ENCODE measurements around the gene SPINK6.

The SPINK6 gene

GRCh38 chr5:148205044-148205806 is 2.4 kb downstream of the SPINK6 start:
- no peak overlapping the region for H3K27ac ChIP-seq
- TF ChIP-seq ZFX (IDR thresholded peaks at IDR 0.05; ENCODE audit: borderline replicate concordance) (no peak), CTCF (IDR thresholded peaks at IDR 0.05) (no peak)

- TF ChIP-seq ZFX (IDR thresholded peaks at IDR 0.05; ENCODE audit: borderline replicate concordance) (no peak), CTCF (IDR thresholded peaks at IDR 0.05) (no peak)
- H3K27ac ChIP-seq = no peak overlapping the region
These were observed 3.0 kb downstream of the SPINK6 start for GRCh38 chr5:148205865-148206264.

GRCh38 chr5:148206620-148207019 is 3.8 kb downstream of the SPINK6 start:
- TF ChIP-seq CTCF (IDR thresholded peaks at IDR 0.05) (no peak), ZFX (IDR thresholded peaks at IDR 0.05; ENCODE audit: borderline replicate concordance) (no peak)
- no peak overlapping the region for H3K27ac ChIP-seq

GRCh38 chr5:148208226-148208625 is 5.4 kb downstream of the SPINK6 start:
- no peak overlapping the region for H3K27ac ChIP-seq

GRCh38 chr5:148209151-148209770 is 6.4 kb downstream of the SPINK6 start:
- TF ChIP-seq ZFX (IDR thresholded peaks at IDR 0.05; ENCODE audit: borderline replicate concordance) = no peak
- no peak for TF ChIP-seq CTCF (IDR thresholded peaks at IDR 0.05)

More at GRCh38 chr5:148208226-148208625, 5.4 kb downstream of the SPINK6 start:
- TF ChIP-seq ZFX (IDR thresholded peaks at IDR 0.05; ENCODE audit: borderline replicate concordance) = no peak
- TF ChIP-seq CTCF (IDR thresholded peaks at IDR 0.05) = no peak

GRCh38 chr5:148214665-148215185 is 11.9 kb downstream of the SPINK6 start:
- TF ChIP-seq CTCF (IDR thresholded peaks at IDR 0.05) (no peak), ZFX (IDR thresholded peaks at IDR 0.05; ENCODE audit: borderline replicate concordance) (no peak)
- no peak overlapping the region for H3K27ac ChIP-seq

More at GRCh38 chr5:148209151-148209770, 6.4 kb downstream of the SPINK6 start:
- no peak overlapping the region for H3K27ac ChIP-seq

GRCh38 chr5:148221508-148221907 is 18.7 kb downstream of the SPINK6 start:
- H3K27ac ChIP-seq = no peak overlapping the region
- TF ChIP-seq ZFX (IDR thresholded peaks at IDR 0.05; ENCODE audit: borderline replicate concordance) (no peak), CTCF (IDR thresholded peaks at IDR 0.05) (no peak)
